PC-3 (cell line): ENCODE results near the gene INKA2. TPM values are rescaled to one million over a fixed set of nuclear protein-coding genes. Genes with fewer than 3 reads are reported as not detected.

Experiments used
- ATAC-seq: fragments of 200-7000 bp; cut with Tn5 transposase; 2 replicates; pipeline ENCODE4 v1.9.1; 2020; ENCODE audit warnings: mild to moderate bottlenecking, moderate library complexity
- BruUV-seq: library from RNA; stranded (reverse); fragments of 400-500 nt; replicated peaks from 2 replicates; lab custom pipeline; 2021; lab: Mats Ljungman, UMichigan
- CTCF ChIA-PET: fragments of 300-600 bp; sonication (Branson Sonifier 250); formaldehyde crosslinking; loops from one replicate; lab custom pipeline; 2022; ENCODE audit warnings: antibody characterized with exemption; lab: Charles Lee
- POLR2A ChIA-PET: fragments of 300-600 bp; sonication (Branson Sonifier 250); formaldehyde crosslinking; loops from one replicate; lab custom pipeline; 2022; ENCODE audit warnings: antibody characterized with exemption; ENCODE audit not compliant: unreplicated experiment; lab: Charles Lee
- DNase-seq: peaks from one replicate; pipeline ENCODE4 v3.0.0-alpha.2; 2015
- H2AFZ ChIP-seq: fragments of 300-600 bp; sonication (generic); 2 replicates; pipeline ENCODE4 v1.6.0; 2016; ENCODE audit warnings: antibody characterized with exemption, low read length
- H3F3A ChIP-seq: fragments of 300-600 bp; sonication (generic); one replicate; pipeline ENCODE4 v1.6.0; 2017; ENCODE audit warnings: antibody characterized with exemption, low read length, control low read depth, mild to moderate bottlenecking; ENCODE audit not compliant: unreplicated experiment
- H3K27ac ChIP-seq: fragments of 300-600 bp; sonication (generic); 2 replicates; pipeline ENCODE4 v1.5.1; 2016; ENCODE audit warnings: mild to moderate bottlenecking, low read length
- H3K27me3 ChIP-seq: fragments of 300-600 bp; sonication (generic); 2 replicates; pipeline ENCODE4 v1.6.1; 2016; ENCODE audit warnings: low read length, mixed read lengths
- H3K36me3 ChIP-seq: fragments of 300-600 bp; sonication (generic); 2 replicates; pipeline ENCODE4 v1.6.1; 2016; ENCODE audit warnings: low read depth, mixed run types, low read length, mixed read lengths
- H3K4me1 ChIP-seq: fragments of 300-600 bp; sonication (generic); 2 replicates; pipeline ENCODE4 v1.5.1; 2016; ENCODE audit warnings: low read length; ENCODE audit not compliant: insufficient read depth
- H3K4me2 ChIP-seq: fragments of 300-600 bp; sonication (generic); 2 replicates; pipeline ENCODE4 v1.6.0; 2016; ENCODE audit warnings: low read length
- H3K4me3 ChIP-seq: fragments of 300-600 bp; sonication (generic); 2 replicates; pipeline ENCODE4 v1.5.1; 2016; ENCODE audit warnings: mild to moderate bottlenecking, low read length, mixed read lengths
- H3K79me2 ChIP-seq: fragments of 300-600 bp; sonication (generic); 2 replicates; pipeline ENCODE4 v1.6.1; 2017; ENCODE audit warnings: low read length, mixed read lengths
- H3K9ac ChIP-seq: fragments of 300-600 bp; sonication (generic); 2 replicates; pipeline ENCODE4 v1.6.0; 2016; ENCODE audit warnings: mild to moderate bottlenecking, low read length
- H3K9me2 ChIP-seq: fragments of 300-600 bp; sonication (generic); replicated peaks from 2 replicates; pipeline ENCODE4 v1.6.1; 2016; ENCODE audit warnings: mixed run types, low read length, mixed read lengths
- H3K9me3 ChIP-seq: fragments of 300-600 bp; sonication (generic); 2 replicates; pipeline ENCODE4 v1.6.1; 2016; ENCODE audit warnings: low read length, mixed read lengths
- H4K20me1 ChIP-seq: fragments of 300-600 bp; sonication (generic); 2 replicates; pipeline ENCODE4 v1.6.1; 2016; ENCODE audit warnings: low read length, mixed read lengths
- CTCF ChIP-seq: fragments of 300-600 bp; sonication (generic); conservative IDR thresholded peaks from 2 replicates; pipeline ENCODE4 v1.5.1; 2017; ENCODE audit warnings: antibody characterized with exemption, low read depth, mild to moderate bottlenecking, low read length
- EZH2 ChIP-seq: fragments of 300-600 bp; sonication (generic); IDR thresholded peaks from one replicate; pipeline ENCODE4 v1.6.1; 2017; ENCODE audit warnings: antibody characterized with exemption, mild to moderate bottlenecking, low read length; ENCODE audit not compliant: unreplicated experiment
- EZH2phosphoT487 ChIP-seq: fragments of 300-600 bp; sonication (generic); IDR thresholded peaks from 2 replicates; pipeline ENCODE4 v1.6.1; 2018; ENCODE audit warnings: mild to moderate bottlenecking, antibody characterized with exemption, low read length, borderline replicate concordance
- intact Hi-C: fragments of 100-400 bp; cut with micrococcal nuclease; formaldehyde crosslinking; loops from 2 replicates; pipeline ENCODE4 v1.9.0; 2023
- total RNA-seq: library from RNA; depleted of rRNA; stranded (reverse); fragments of >200 nt; gene quantifications from 2 replicates; pipeline ENCODE4 v1.2.3, GENCODE V29; 2014

Gene INKA2
- total RNA-seq, 1 experiment from 2014 or later = 0.11 TPM

GRCh38 chr1:111732718-111733117, 6.5 kb downstream of the INKA2 start:
- DNase-seq (no peak), ATAC-seq (no peak)
- no peaks in the 10 kb centered on the region for H3K9me3 ChIP-seq
- H3K4me2 ChIP-seq = no peak overlapping the region
- H3K4me3 ChIP-seq = no peak overlapping the region
- H4K20me1 ChIP-seq = no peaks in the 10 kb centered on the region
- no TSS peak for BruUV-seq
- TF ChIP-seq CTCF (no peak), EZH2 (no peak), EZH2phosphoT487 (no peak)
- ChIA-PET POLR2A (no interaction called here), CTCF (no interaction called here)
- H3K27me3 ChIP-seq = no peaks in the 10 kb centered on the region
- H3K79me2 ChIP-seq = no peaks in the 10 kb centered on the region
- no peak overlapping the region for H3K27ac ChIP-seq
- H3K9me2 ChIP-seq = no peaks in the 10 kb centered on the region
- intact Hi-C loops = no loop called here
- H3F3A ChIP-seq = no peaks in the 10 kb centered on the region
- no peaks in the 10 kb centered on the region for H3K36me3 ChIP-seq
- H3K9ac ChIP-seq = no peak overlapping the region
- no peaks in the 10 kb centered on the region; the same call in 1 of the 2 replicates for H3K4me1 ChIP-seq
- H2AFZ ChIP-seq = no peak overlapping the region

GRCh38 chr1:111731956-111732355, 7.2 kb downstream of the INKA2 start:
- no peaks in the 10 kb centered on the region for H3K27me3 ChIP-seq
- no peak for DNase-seq
- no TSS peak for BruUV-seq
- H2AFZ ChIP-seq = no peak overlapping the region
- intact Hi-C loops = no loop called here
- no peaks in the 10 kb centered on the region for H3K36me3 ChIP-seq
- POLR2A ChIA-PET = no interaction called here
- no peaks in the 10 kb centered on the region for H3K9me2 ChIP-seq
- H3K4me1 ChIP-seq = no peaks in the 10 kb centered on the region
- H3K4me2 ChIP-seq = no peak overlapping the region
- no peaks in the 10 kb centered on the region for H3F3A ChIP-seq
- H3K9ac ChIP-seq = no peak overlapping the region
- ATAC-seq = no peak
- H4K20me1 ChIP-seq = no peaks in the 10 kb centered on the region
- no peak overlapping the region for H3K4me3 ChIP-seq
- H3K79me2 ChIP-seq = no peaks in the 10 kb centered on the region
- TF ChIP-seq EZH2 (no peak), CTCF (no peak), EZH2phosphoT487 (no peak)
- CTCF ChIA-PET = no interaction called here
- H3K27ac ChIP-seq = no peak overlapping the region
- no peaks in the 10 kb centered on the region for H3K9me3 ChIP-seq

- ChIA-PET CTCF (no interaction called here), POLR2A (no interaction called here)
- ATAC-seq = no peak
- DNase-seq = no peak
- Histone ChIP-seq H3K9ac (no peak overlapping the region), H4K20me1 (no peaks in the 10 kb centered on the region), H3K36me3 (no peaks in the 10 kb centered on the region), H3K9me2 (no peaks in the 10 kb centered on the region), H3K4me3 (no peak overlapping the region), H2AFZ (no peak overlapping the region), H3K4me2 (no peak overlapping the region), H3K27ac (no peak overlapping the region), H3F3A (no peaks in the 10 kb centered on the region), H3K4me1 (no peaks in the 10 kb centered on the region), H3K9me3 (no peaks in the 10 kb centered on the region), H3K79me2 (no peaks in the 10 kb centered on the region), H3K27me3 (no peaks in the 10 kb centered on the region)
- BruUV-seq = no TSS peak
- TF ChIP-seq CTCF = no peak
- TF ChIP-seq EZH2 = no peak
- TF ChIP-seq EZH2phosphoT487 = no peak
- intact Hi-C loops = no loop called here
Observed at GRCh38 chr1:111730706-111731105, 8.5 kb downstream of the INKA2 start.
